A673 (cell line): ENCODE data around the gene HAL.

Experiments
- CTCF ChIP-seq: fragments of 300-800, 200-600 bp; sonication (generic); conservative IDR thresholded peaks from 2 replicates; pipeline ENCODE4 v1.5.1; 2017; ENCODE audit warnings: low read depth, mild to moderate bottlenecking, antibody characterized with exemption, low read length, moderate library complexity, mixed read lengths
- EZH2 ChIP-seq: fragments of 200-600 bp; sonication (generic); IDR thresholded peaks from 2 replicates; pipeline ENCODE4 v1.6.1; 2017; ENCODE audit warnings: borderline replicate concordance, low read depth, mild to moderate bottlenecking, mixed read lengths, antibody characterized with exemption, low read length; ENCODE audit not compliant: poor library complexity, severe bottlenecking

- no peak for TF ChIP-seq CTCF
- no peak for TF ChIP-seq EZH2
Measured at GRCh38 chr12:96033549-96034389, 37.6 kb upstream of the HAL start.
